Measurements from ENCODE around the gene ZNF485.
A peak's percentile ranks its signal among the peaks of the same experiment; 100 is the strongest.
"Not testable (repeated sequence)": the region's sequence is repeated elsewhere in the genome, so short reads cannot be mapped to it uniquely, and the experiment has no call there.

Gene ZNF485

DNA sequence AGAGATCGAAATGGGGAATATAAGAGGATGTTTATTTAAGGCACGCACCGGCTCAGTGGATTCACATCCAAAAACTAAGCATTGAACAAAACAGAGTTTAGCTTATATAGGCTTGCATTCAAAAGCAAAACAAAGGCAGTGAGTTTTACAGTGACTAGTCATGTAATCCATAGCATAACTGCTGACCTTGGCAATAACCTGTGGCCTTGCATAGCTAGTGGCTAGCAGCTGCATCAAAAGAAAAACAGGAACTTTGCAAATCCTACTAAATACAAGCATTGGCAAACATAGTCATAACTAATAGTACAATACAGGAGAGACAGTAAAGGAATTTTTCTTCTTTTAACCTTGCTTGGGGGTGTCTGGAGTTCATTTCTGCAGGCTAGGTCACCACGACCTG lies 9.7 kb upstream of the ZNF485 start:
- no peak for TF ChIP-seq CTCF (IDR thresholded peaks at IDR 0.05; ENCODE audit: insufficient read depth, low read length, poor library complexity, severe bottlenecking)
- no peak for DNase-seq (ENCODE audit: extremely low read depth, insufficient read length)
- Histone ChIP-seq H3K27me3 (replicated peaks; ENCODE audit: control insufficient read depth, insufficient read depth, low read length) (no peaks in the 10 kb centered on the region), H3K36me3 (ENCODE audit: control insufficient read depth, insufficient read depth, low read length) (no peaks in the 10 kb centered on the region), H3K4me3 (replicated peaks; ENCODE audit: low read depth, low read length) (no peak overlapping the region)

- no peak for TF ChIP-seq CTCF (IDR thresholded peaks at IDR 0.05; ENCODE audit: insufficient read depth, low read length, poor library complexity, severe bottlenecking)
- Histone ChIP-seq H3K27me3 (replicated peaks; ENCODE audit: control insufficient read depth, insufficient read depth, low read length) (no peaks in the 10 kb centered on the region), H3K36me3 (ENCODE audit: control insufficient read depth, insufficient read depth, low read length) (no peaks in the 10 kb centered on the region), H3K4me3 (replicated peaks; ENCODE audit: low read depth, low read length) (no peak overlapping the region)
- no peak for DNase-seq (ENCODE audit: extremely low read depth, insufficient read length)
These were observed 7.8 kb upstream of the ZNF485 start for GRCh38 chr10:43598446-43598845.

- Histone ChIP-seq H3K4me3 (replicated peaks; ENCODE audit: low read depth, low read length) (no peak overlapping the region), H3K27me3 (replicated peaks; ENCODE audit: control insufficient read depth, insufficient read depth, low read length) (no peaks in the 10 kb centered on the region), H3K36me3 (ENCODE audit: control insufficient read depth, insufficient read depth, low read length) (no peaks in the 10 kb centered on the region)
- no peak for DNase-seq (ENCODE audit: extremely low read depth, insufficient read length)
- TF ChIP-seq CTCF (IDR thresholded peaks at IDR 0.05; ENCODE audit: insufficient read depth, low read length, poor library complexity, severe bottlenecking): no peak
These were observed 6.9 kb upstream of the ZNF485 start for GRCh38 chr10:43599333-43599732.

DNA sequence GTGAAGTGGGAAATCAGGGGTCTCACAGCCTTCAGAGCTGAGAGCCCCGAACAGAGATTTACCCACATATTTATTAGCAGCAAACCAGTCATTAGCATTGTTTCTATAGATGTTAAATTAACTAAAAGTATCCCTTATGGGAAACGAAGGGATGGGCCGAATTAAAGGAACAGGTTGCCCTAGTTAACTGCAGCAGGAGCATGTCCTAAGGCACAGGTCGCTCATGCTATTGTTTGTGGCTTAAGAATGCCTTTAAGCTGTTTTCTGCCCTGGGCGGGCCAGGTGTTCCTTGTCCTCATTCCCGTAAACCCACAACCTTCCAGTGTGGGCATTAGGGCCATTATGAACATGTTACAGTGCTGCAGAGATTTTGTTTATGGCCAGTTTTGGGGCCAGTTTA lies 4.7 kb upstream of the ZNF485 start:
- not testable (repeated sequence) for DNase-seq (ENCODE audit: extremely low read depth, insufficient read length); H3K27me3 ChIP-seq (replicated peaks; ENCODE audit: control insufficient read depth, insufficient read depth, low read length); H3K36me3 ChIP-seq (ENCODE audit: control insufficient read depth, insufficient read depth, low read length); H3K4me3 ChIP-seq (replicated peaks; ENCODE audit: low read depth, low read length)

DNA sequence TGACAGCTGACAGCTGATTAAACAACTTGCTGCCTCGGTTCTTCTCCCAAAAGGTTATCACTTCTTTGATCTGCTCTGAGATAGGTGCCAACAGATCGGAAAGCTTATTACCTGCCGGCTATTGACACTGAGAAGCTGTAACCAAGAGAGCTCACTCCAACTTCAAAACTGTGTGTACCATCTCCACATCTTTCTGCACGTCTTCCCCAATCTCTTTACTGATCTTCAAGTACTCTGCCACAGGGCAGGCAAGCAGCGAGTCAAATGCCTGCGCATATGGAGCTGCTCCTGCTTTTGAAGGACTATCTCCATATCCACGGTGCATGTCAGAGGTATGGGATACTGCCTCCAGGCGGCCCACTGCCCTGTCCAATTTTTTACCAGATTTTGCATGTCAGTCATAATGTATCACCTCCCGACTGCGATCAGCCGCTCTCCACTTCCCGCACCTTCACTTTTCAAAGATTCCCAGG lies 352 bp upstream of the ZNF485 start:
- no peak for DNase-seq (ENCODE audit: extremely low read depth, insufficient read length)
- no peaks in the 10 kb centered on the region; the same call in none of the 2 replicates for H3K36me3 ChIP-seq (ENCODE audit: control insufficient read depth, insufficient read depth, low read length)
- H3K4me3 ChIP-seq (replicated peaks; ENCODE audit: low read depth, low read length): peak overlapping the region; percentile 88

GRCh38 chr10:43607199-43607573 lies 948 bp downstream of the ZNF485 start:
- Histone ChIP-seq H3K4me3 (replicated peaks; ENCODE audit: low read depth, low read length) (peak overlapping the region; percentile 88), H3K36me3 (ENCODE audit: control insufficient read depth, insufficient read depth, low read length) (no peaks in the 10 kb centered on the region; the same call in none of the 2 replicates), H3K27me3 (replicated peaks; ENCODE audit: control insufficient read depth, insufficient read depth, low read length) (no peaks in the 10 kb centered on the region)
- DNase-seq (ENCODE audit: extremely low read depth, insufficient read length): no peak
- TF ChIP-seq CTCF (IDR thresholded peaks at IDR 0.05; ENCODE audit: insufficient read depth, low read length, poor library complexity, severe bottlenecking): no peak

More for the DNA sequence above, 352 bp upstream of the ZNF485 start:
- no peaks in the 10 kb centered on the region for H3K27me3 ChIP-seq (replicated peaks; ENCODE audit: control insufficient read depth, insufficient read depth, low read length)
- TF ChIP-seq CTCF (IDR thresholded peaks at IDR 0.05; ENCODE audit: insufficient read depth, low read length, poor library complexity, severe bottlenecking): no peak
